Sigmoid colon (tissue), 7 donors: ENCODE results near the gene LIMK2. TPM values are rescaled to one million over a fixed set of nuclear protein-coding genes. Genes with fewer than 3 reads are reported as not detected.

Experiments
- DNase-seq: peaks from one replicate; pipeline ENCODE4 v3.0.0-alpha.2; 2019
- H3K27ac ChIP-seq, 4 donors: fragments of 200-600 bp; sonication (generic); one replicate each; pipeline ENCODE4 v1.5.1; 2016 to 2019; ENCODE audit warnings: mild to moderate bottlenecking in 1 of 4
- H3K27me3 ChIP-seq, 3 donors: fragments of 200-600 bp; sonication (generic); one replicate each; pipeline ENCODE4 v1.5.1; 2019; ENCODE audit warnings: mild to moderate bottlenecking in 1 of 3
- H3K36me3 ChIP-seq, 4 donors: fragments of 200-600 bp; sonication (generic); one replicate each; pipeline ENCODE4 v1.5.1; 2016 to 2019
- H3K4me1 ChIP-seq, 4 donors: fragments of 200-600 bp; sonication (generic); one replicate each; pipeline ENCODE4 v1.5.1; 2017 to 2019
- H3K4me3 ChIP-seq, 4 donors: fragments of 200-600 bp; sonication (generic); one replicate each; pipeline ENCODE4 v1.5.1; 2017 to 2019; ENCODE audit warnings: mild to moderate bottlenecking in 2 of 4, moderate library complexity in 1 of 4
- H3K9me3 ChIP-seq, 4 donors: fragments of 200-600 bp in 3 of 4; sonication (generic) in 3 of 4; one replicate each; pipeline versions ENCODE4 v1.5.1 to v1.6.1; 2013 to 2019
- CTCF ChIP-seq, 4 experiments: fragments of 450-650 bp in 3 of 4; fragments of 200-600 bp in 1 of 4; IDR thresholded peaks; one replicate each; pipeline ENCODE4 v1.5.1; 2016 to 2019; ENCODE audit warnings: antibody characterized with exemption in 4 of 4, mild to moderate bottlenecking in 3 of 4, moderate library complexity in 2 of 4
- EP300 ChIP-seq, 4 donors: sonication (generic); formaldehyde crosslinking; IDR thresholded peaks; one replicate each; pipeline ENCODE4 v1.6.1; 2017; ENCODE audit warnings: antibody characterized with exemption in 4 of 4
- POLR2A ChIP-seq, 2 donors: fragments of 450-650 bp; IDR thresholded peaks; one replicate each; pipeline ENCODE4 v1.6.1; 2016; ENCODE audit warnings: antibody characterized with exemption in 2 of 2, mild to moderate bottlenecking in 2 of 2, moderate library complexity in 2 of 2
- POLR2AphosphoS5 ChIP-seq, 4 donors: sonication (generic); formaldehyde crosslinking; IDR thresholded peaks; one replicate each; pipeline ENCODE4 v1.6.1; 2017; ENCODE audit warnings: antibody characterized with exemption in 4 of 4
- WGBS, 2 donors: extraction: QIAGEN DNeasy Blood & Tissue Kit; methylation state at CpG; one replicate each; pipeline ENCODE4 v1.1.7; 2013; 5-methylcytosine and 5-hydroxymethylcytosine counted together
- intact Hi-C: fragments of 100-400 bp; cut with DNase I; formaldehyde crosslinking; loops from one replicate; pipeline ENCODE4 v1.15.1; 2023
- polyA plus RNA-seq, 3 donors: library from polyadenylated mRNA; stranded (reverse); fragments of 200-250 nt; gene quantifications; one replicate each; pipeline ENCODE4 v1.2.3, GENCODE V29; 2013
- total RNA-seq, 4 donors: library from RNA; depleted of rRNA; stranded (reverse); fragments of >200 nt; gene quantifications; one replicate each; pipeline ENCODE4 v1.1.0, GENCODE V29; 2016
- donor health status: healthy with polysubstance abuse.
- donor health status: Bipolar disorder and iron deficiency.
- donor health status: healthy.

The LIMK2 gene
- total and polyA plus RNA-seq, 7 donors = 10.3 to 58.7 (median 20.8) TPM

DNA sequence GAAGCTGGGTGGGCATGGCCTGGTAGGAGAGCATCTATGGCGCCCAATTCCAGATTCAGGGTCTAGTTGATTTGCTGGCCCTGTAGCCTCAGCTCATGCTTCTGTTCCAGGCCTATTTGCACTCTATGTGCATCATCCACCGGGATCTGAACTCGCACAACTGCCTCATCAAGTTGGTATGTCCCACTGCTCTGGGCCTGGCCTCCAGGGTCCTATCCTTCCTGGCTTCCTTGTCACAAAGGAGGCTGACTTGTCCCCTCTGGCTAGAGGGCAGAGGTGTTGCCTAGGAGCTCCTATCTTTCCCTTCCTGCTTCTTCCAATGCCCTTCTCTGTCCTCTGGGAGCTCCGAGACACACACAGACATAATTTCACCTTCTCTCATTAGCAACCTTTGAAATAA lies 58.9 kb downstream of the LIMK2 start:
- no peak for TF ChIP-seq POLR2A (IDR thresholded peaks at IDR 0.05)
- TF ChIP-seq EP300 (IDR thresholded peaks at IDR 0.05) = no peak
- TF ChIP-seq POLR2AphosphoS5 (IDR thresholded peaks at IDR 0.05) = no peak
- TF ChIP-seq CTCF (IDR thresholded peaks at IDR 0.05) = no peak
- Histone ChIP-seq H3K36me3 (peaks cover 6 to 65% (median 23%) of the 10 kb centered on the region in 4 donors), H3K9me3 (no peaks in the 10 kb centered on the region), H3K4me3 (no peak overlapping the region), H3K4me1 (peaks cover 0 to 5% (median 0%) of the 10 kb centered on the region in 4 donors), H3K27me3 (no peaks in the 10 kb centered on the region), H3K27ac (no peak overlapping the region)
- intact Hi-C loops = loop anchor here (5.0 kb wide), 1 partner anchor 59 kb away; the partner anchor contains the start of gene LIMK2
- DNase-seq = no peak
- 95 to 97% methylated on average over 4 of the region's 4 CpGs for WGBS, 2 donors

- no peak overlapping the region for H3K4me3 ChIP-seq
- intact Hi-C loops = loop anchor here (5.0 kb wide), 1 partner anchor 59 kb away; the partner anchor contains the start of gene LIMK2
- no peak for TF ChIP-seq EP300 (IDR thresholded peaks at IDR 0.05)
- no peak for TF ChIP-seq POLR2AphosphoS5 (IDR thresholded peaks at IDR 0.05)
- no peak for TF ChIP-seq CTCF (IDR thresholded peaks at IDR 0.05)
- TF ChIP-seq POLR2A (IDR thresholded peaks at IDR 0.05) = no peak
- no peaks in the 10 kb centered on the region for H3K27me3 ChIP-seq
- peaks cover 0 to 5% (median 0%) of the 10 kb centered on the region in 4 donors for H3K4me1 ChIP-seq
- no peak overlapping the region for H3K27ac ChIP-seq
- WGBS, 2 donors = 82 to 88% methylated on average over 3 of the region's 3 CpGs
- no peaks in the 10 kb centered on the region for H3K9me3 ChIP-seq
- no peak for DNase-seq
- peaks cover 6 to 60% (median 23%) of the 10 kb centered on the region in 4 donors for H3K36me3 ChIP-seq
Observed at GRCh38 chr22:31271485-31271884, 59.4 kb downstream of the LIMK2 start.

DNA sequence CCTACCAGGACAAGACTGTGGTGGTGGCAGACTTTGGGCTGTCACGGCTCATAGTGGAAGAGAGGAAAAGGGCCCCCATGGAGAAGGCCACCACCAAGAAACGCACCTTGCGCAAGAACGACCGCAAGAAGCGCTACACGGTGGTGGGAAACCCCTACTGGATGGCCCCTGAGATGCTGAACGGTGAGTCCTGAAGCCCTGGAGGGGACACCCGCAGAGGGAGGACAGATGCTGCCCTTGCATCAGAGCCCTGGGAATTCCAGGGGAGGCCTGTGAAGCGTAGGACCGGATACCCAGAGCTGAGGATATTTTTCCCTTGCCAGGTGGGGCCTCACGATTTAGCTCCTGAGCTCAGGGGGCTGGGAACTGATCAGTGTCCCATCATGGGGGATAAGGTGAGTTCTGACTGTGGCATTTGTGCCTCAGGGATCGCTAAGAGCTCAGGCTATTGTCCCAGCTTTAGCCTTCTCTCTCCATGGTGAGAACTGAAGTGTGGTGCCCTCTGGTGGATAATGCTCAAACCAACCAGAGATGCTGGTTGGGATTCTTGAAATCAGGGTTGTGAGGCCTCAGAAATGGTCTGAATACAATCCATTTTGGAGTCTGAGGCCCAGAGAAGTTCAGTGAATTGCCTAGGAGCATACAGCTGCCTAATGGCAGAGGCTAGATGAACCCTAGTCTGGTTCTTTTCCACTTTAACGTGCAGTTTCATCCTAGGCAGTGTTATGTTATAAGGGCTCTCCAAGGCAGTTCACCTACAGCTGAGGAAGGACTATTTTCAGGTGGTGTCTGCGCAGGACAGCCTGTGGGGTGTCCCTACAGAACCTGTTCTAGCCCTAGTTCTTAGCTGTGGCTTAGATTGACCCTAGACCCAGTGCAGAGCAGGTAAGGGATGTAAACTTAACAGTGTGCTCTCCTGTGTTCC lies 60.7 kb downstream of the LIMK2 start:
- H3K27me3 ChIP-seq = no peaks in the 10 kb centered on the region
- peaks cover 6 to 55% (median 15%) of the 10 kb centered on the region in 4 donors for H3K36me3 ChIP-seq
- peaks cover 0 to 5% (median 0%) of the 10 kb centered on the region in 4 donors for H3K4me1 ChIP-seq
- peak overlapping the region in 2 of 4 donors; percentile 39 to 49 for H3K27ac ChIP-seq
- TF ChIP-seq CTCF (IDR thresholded peaks at IDR 0.05) (peak in 3 of 4 experiments; percentile 58 to 79 (median 64)), POLR2A (IDR thresholded peaks at IDR 0.05) (no peak)
- DNase-seq = peak; percentile 74
- intact Hi-C loops = loop anchor here (5.0 kb wide), 1 partner anchor 60 kb away; the partner anchor contains the start of gene LIMK2
- WGBS, 2 donors = 73 to 78% methylated on average over 15 of the region's 15 CpGs
- H3K9me3 ChIP-seq = no peaks in the 10 kb centered on the region
- no peak overlapping the region for H3K4me3 ChIP-seq

DNA sequence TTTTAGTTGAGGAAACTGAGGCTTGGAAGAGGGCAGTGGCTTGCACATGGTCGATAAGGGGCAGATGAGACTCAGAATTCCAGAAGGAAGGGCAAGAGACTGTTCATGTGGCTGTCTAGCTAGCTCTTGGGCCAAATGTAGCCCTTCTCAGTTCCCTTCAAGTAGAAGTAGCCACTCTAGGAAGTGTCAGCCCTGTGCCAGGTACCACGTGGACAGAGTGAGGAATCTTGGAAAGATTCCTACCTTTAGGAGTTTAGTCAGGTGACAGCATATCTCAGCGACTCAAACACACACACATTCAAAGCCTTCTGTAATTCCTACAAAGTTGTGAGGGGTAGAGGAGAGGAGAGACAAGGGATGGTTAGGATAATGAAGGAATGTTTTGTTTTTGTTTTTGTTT lies 61.9 kb downstream of the LIMK2 start:
- Histone ChIP-seq H3K4me1 (peaks cover 0 to 5% (median 0%) of the 10 kb centered on the region in 4 donors), H3K27me3 (no peaks in the 10 kb centered on the region), H3K36me3 (peaks cover 9 to 56% (median 10%) of the 10 kb centered on the region in 4 donors), H3K9me3 (no peaks in the 10 kb centered on the region), H3K4me3 (no peak overlapping the region), H3K27ac (no peak overlapping the region)
- intact Hi-C loops = loop anchor here (5.0 kb wide), 1 partner anchor 62 kb away; the partner anchor contains the start of gene LIMK2
- TF ChIP-seq POLR2A (IDR thresholded peaks at IDR 0.05) = no peak
- TF ChIP-seq POLR2AphosphoS5 (IDR thresholded peaks at IDR 0.05) = no peak
- no peak for TF ChIP-seq CTCF (IDR thresholded peaks at IDR 0.05)
- no peak for TF ChIP-seq EP300 (IDR thresholded peaks at IDR 0.05)
- DNase-seq = peak; percentile 8
- 48 to 82% methylated on average over 3 of the region's 3 CpGs for WGBS, 2 donors
